Epidermal melanocyte (primary cell): ENCODE measurements around the gene ST6GAL1.
"Not testable (repeated sequence)": the region's sequence is repeated elsewhere in the genome, so short reads cannot be mapped to it uniquely, and the experiment has no call there.

Experiments used
- DNase-seq: peaks from one replicate; pipeline ENCODE4 v3.0.0; 2011; ENCODE audit warnings: low spot score; ENCODE audit not compliant: insufficient read length

Gene ST6GAL1

GRCh38 chr3:186940967-186941366, 10.6 kb downstream of the ST6GAL1 start:
- DNase-seq, result no peak

GRCh38 chr3:186942168-186942567, 11.8 kb downstream of the ST6GAL1 start:
- DNase-seq, result no peak

- no peak for DNase-seq
Observed at GRCh38 chr3:186945255-186945823, 15.0 kb downstream of the ST6GAL1 start.

GRCh38 chr3:186946756-186947375, 16.5 kb downstream of the ST6GAL1 start:
- DNase-seq, result no peak

GRCh38 chr3:186949281-186949982, 19.1 kb downstream of the ST6GAL1 start:
- no peak for DNase-seq

- no peak for DNase-seq
Observed at GRCh38 chr3:186950402-186951093, 20.2 kb downstream of the ST6GAL1 start.

- no peak for DNase-seq
Observed at GRCh38 chr3:186951640-186952552, 21.6 kb downstream of the ST6GAL1 start.

- DNase-seq, result no peak
Observed at GRCh38 chr3:186953011-186953487, 22.7 kb downstream of the ST6GAL1 start.

- DNase-seq, result not testable (repeated sequence)
Observed at GRCh38 chr3:186953992-186954699, 23.8 kb downstream of the ST6GAL1 start.

- no peak for DNase-seq
Observed at GRCh38 chr3:186955898-186956696, 25.8 kb downstream of the ST6GAL1 start.

- no peak for DNase-seq
Observed at GRCh38 chr3:186959029-186959624, 28.8 kb downstream of the ST6GAL1 start.

GRCh38 chr3:186960347-186960746, 30.0 kb downstream of the ST6GAL1 start:
- no peak for DNase-seq

- no peak for DNase-seq
Observed at GRCh38 chr3:186962445-186962844, 32.1 kb downstream of the ST6GAL1 start.

- DNase-seq, result no peak
Observed at GRCh38 chr3:186963636-186964035, 33.3 kb downstream of the ST6GAL1 start.

- no peak for DNase-seq
Observed at GRCh38 chr3:186964071-186964470, 33.7 kb downstream of the ST6GAL1 start.

GRCh38 chr3:186964616-186965015, 34.3 kb downstream of the ST6GAL1 start:
- DNase-seq, result no peak

GRCh38 chr3:186965141-186965879, 35.0 kb downstream of the ST6GAL1 start:
- DNase-seq, result no peak

- DNase-seq, result no peak
Observed at GRCh38 chr3:186966406-186966805, 36.1 kb downstream of the ST6GAL1 start.
